HepG2 (cell line): Measurements from ENCODE around the gene SPHK1. TPM values are rescaled to one million over a fixed set of nuclear protein-coding genes. Genes with fewer than 3 reads are reported as not detected.

Experiments
- ARID2 ChIP-seq: sonication (generic); formaldehyde crosslinking; IDR thresholded peaks from 2 replicates; pipeline ENCODE4 v1.8.1; 2022; ENCODE audit warnings: mild to moderate bottlenecking, missing genetic modification reagents, borderline replicate concordance
- BCL6 ChIP-seq: IDR thresholded peaks from 2 replicates; pipeline ENCODE4 v1.6.1; 2016; ENCODE audit warnings: missing genetic modification reagents, missing compliant biosample characterization
- GTF2F1 ChIP-seq: fragments of 150-350 bp; IDR thresholded peaks from 2 replicates; pipeline ENCODE4 v1.6.1; 2014; ENCODE audit warnings: low read length
- HDAC1 ChIP-seq: sonication (generic); formaldehyde crosslinking; IDR thresholded peaks from 2 replicates; pipeline ENCODE4 v1.5.1; 2020; ENCODE audit warnings: mild to moderate bottlenecking, missing genetic modification reagents
- HDAC2 ChIP-seq: sonication (generic); formaldehyde crosslinking; IDR thresholded peaks from 2 replicates; pipeline ENCODE4 v1.4.0; 2020; ENCODE audit warnings: missing genetic modification reagents
- HNF4A ChIP-seq: sonication (generic); formaldehyde crosslinking; IDR thresholded peaks from 2 replicates; pipeline ENCODE4 v1.4.0; 2020; ENCODE audit warnings: missing genetic modification reagents
- HNRNPL ChIP-seq: fragments of 200-400 bp; formaldehyde crosslinking; IDR thresholded peaks from 2 replicates; pipeline ENCODE4 v1.6.1; 2017; ENCODE audit warnings: mild to moderate bottlenecking, low read depth, low read length
- KMT2B ChIP-seq: IDR thresholded peaks from 2 replicates; pipeline ENCODE4 v1.6.1; 2016; ENCODE audit warnings: missing genetic modification reagents, missing compliant biosample characterization
- MBNL3 ChIP-seq: fragments of 250-450 bp; sonication (Bioruptor Pico); conservative IDR thresholded peaks from 2 replicates; pipeline ENCODE4 v1.8.0; 2022; ENCODE audit warnings: mild to moderate bottlenecking, inconsistent platforms
- MIER3 ChIP-seq: IDR thresholded peaks from 2 replicates; pipeline ENCODE4 v1.6.1; 2016; ENCODE audit warnings: missing compliant biosample characterization, borderline replicate concordance
- MZF1 ChIP-seq: sonication (generic); formaldehyde crosslinking; IDR thresholded peaks from 2 replicates; pipeline ENCODE4 v1.8.1; 2023; ENCODE audit warnings: mild to moderate bottlenecking, missing genetic modification reagents, borderline replicate concordance
- NCOR1 ChIP-seq: fragments of 200-600 bp; sonication (generic); IDR thresholded peaks from 2 replicates; pipeline ENCODE4 v1.7.0; 2017; ENCODE audit warnings: antibody characterized with exemption, low read length, borderline replicate concordance
- SSRP1 ChIP-seq: IDR thresholded peaks from 2 replicates; pipeline ENCODE4 v1.6.1; 2016; ENCODE audit warnings: control low read depth
- TIGD3 ChIP-seq: sonication (generic); formaldehyde crosslinking; IDR thresholded peaks from 2 replicates; pipeline ENCODE4 v1.5.1; 2020; ENCODE audit warnings: mild to moderate bottlenecking, missing genetic modification reagents, borderline replicate concordance
- TOPORS ChIP-seq: sonication (generic); formaldehyde crosslinking; IDR thresholded peaks from 2 replicates; pipeline ENCODE4 v1.8.0; 2023; ENCODE audit warnings: mild to moderate bottlenecking, missing genetic modification reagents
- U2AF1 ChIP-seq: fragments of 200-400 bp; formaldehyde crosslinking; optimal IDR thresholded peaks from 2 replicates; pipeline ENCODE3; 2017; ENCODE audit warnings: mild to moderate bottlenecking, low read depth, low read length
- U2AF2 ChIP-seq: fragments of 200-400 bp; formaldehyde crosslinking; IDR thresholded peaks from 2 replicates; pipeline ENCODE4 v1.6.1; 2017; ENCODE audit warnings: low read depth, mild to moderate bottlenecking, low read length
- ZNF225 ChIP-seq: sonication (generic); formaldehyde crosslinking; IDR thresholded peaks from 2 replicates; pipeline ENCODE4 v1.4.0; 2020; ENCODE audit warnings: mild to moderate bottlenecking, missing genetic modification reagents
- ZNF251 ChIP-seq: sonication (generic); formaldehyde crosslinking; IDR thresholded peaks from 2 replicates; pipeline ENCODE4 v1.9.0; 2021; ENCODE audit warnings: mild to moderate bottlenecking, missing genetic modification reagents
- ZNF253 ChIP-seq: sonication (generic); formaldehyde crosslinking; IDR thresholded peaks from 2 replicates; pipeline ENCODE4 v1.8.0; 2022; ENCODE audit warnings: mild to moderate bottlenecking, missing genetic modification reagents, borderline replicate concordance
- ZNF382 ChIP-seq: sonication (generic); formaldehyde crosslinking; IDR thresholded peaks from 2 replicates; pipeline ENCODE4 v1.5.0; 2020; ENCODE audit warnings: missing genetic modification reagents, mild to moderate bottlenecking, borderline replicate concordance
- ZNF512 ChIP-seq: sonication (generic); formaldehyde crosslinking; IDR thresholded peaks from 2 replicates; pipeline ENCODE4 v1.4.0; 2020; ENCODE audit warnings: mild to moderate bottlenecking, missing genetic modification reagents
- ZNF580 ChIP-seq: IDR thresholded peaks from 2 replicates; pipeline ENCODE4 v1.6.1; 2016; ENCODE audit warnings: low read depth, borderline replicate concordance
- ZNF605 ChIP-seq: sonication (generic); formaldehyde crosslinking; IDR thresholded peaks from 2 replicates; pipeline ENCODE4 v1.8.0; 2022; ENCODE audit warnings: mild to moderate bottlenecking, missing genetic modification reagents
- ZNF674 ChIP-seq: sonication (generic); formaldehyde crosslinking; IDR thresholded peaks from 2 replicates; pipeline ENCODE4 v1.5.0; 2020; ENCODE audit warnings: low read depth, mild to moderate bottlenecking, missing genetic modification reagents
- ZNF747 ChIP-seq: sonication (generic); formaldehyde crosslinking; IDR thresholded peaks from 2 replicates; pipeline ENCODE4 v1.8.1; 2023; ENCODE audit warnings: missing genetic modification reagents, mild to moderate bottlenecking, borderline replicate concordance
- polyA plus RNA-seq, 8 experiments: library from polyadenylated mRNA; depleted of rRNA in 3 of 8; stranded (reverse) in 7 of 8; unstranded in 1 of 8; fragments of >200 nt; fragmentation: Illumina TruSeq in 4 of 8; extraction: Trizol in 4 of 8; gene quantifications; 2 replicates each; pipeline versions ENCODE4 v1.2.1 to v1.2.3, GENCODE V29; 2011 to 2016; ENCODE audit warnings: low read depth in 4 of 8, missing spikeins in 1 of 8, mixed read lengths in 1 of 8; ENCODE audit not compliant: insufficient read depth in 1 of 8
- total RNA-seq, 5 experiments: library from RNA; depleted of rRNA; stranded (reverse); fragments of >200 nt; fragmentation: Illumina TruSeq; extraction: Trizol; gene quantifications; 2 replicates each; pipeline ENCODE4 v1.2.3, GENCODE V29; 2016; ENCODE audit warnings: low read depth in 1 of 5

The SPHK1 gene
- total and polyA plus RNA-seq, 2 of the 13 experiments (the other 11 are each of a cell fraction or from before 2014, with no cell fraction given): 129 to 160 TPM

GRCh38 chr17:76353599-76354316 is 30.7 kb upstream of the SPHK1 start, which contains the start of gene PRPSAP1 (continued):
- peak; percentile 69; the same call in 1 of the 2 replicates for TF ChIP-seq TIGD3 (CRISPR knock-in tag)
- TF ChIP-seq ZNF382 (CRISPR knock-in tag): no peak
- peak; percentile 40; the same call in 1 of the 2 replicates for TF ChIP-seq HNF4A (CRISPR knock-in tag)
- TF ChIP-seq SSRP1 (CRISPR knock-in tag): no peak
- TF ChIP-seq HNRNPL: peak; percentile 70; the same call in 1 of the 2 replicates
- TF ChIP-seq NCOR1: no peak; the same call in 1 of the 2 replicates
- no peak; the same call in none of the 2 replicates for TF ChIP-seq MIER3 (CRISPR knock-in tag)
- no peak for TF ChIP-seq MZF1
- no peak for TF ChIP-seq MBNL3 (CRISPR knock-in tag)
- no peak for TF ChIP-seq U2AF2
- TF ChIP-seq ZNF512 (CRISPR knock-in tag): 0 out of 2 replicates have a peak, but pooled peaks have one; percentile 2
- peak; percentile 75 for TF ChIP-seq TOPORS (CRISPR knock-in tag)
- peak; percentile 87 for TF ChIP-seq KMT2B (CRISPR knock-in tag)
- TF ChIP-seq ZNF251: no peak
- no peak for TF ChIP-seq ZNF253
- peak; percentile 93 for TF ChIP-seq ZNF747 (CRISPR knock-in tag)
- no peak for TF ChIP-seq ARID2 (CRISPR knock-in tag)
- peak; percentile 87 for TF ChIP-seq ZNF605 (CRISPR knock-in tag)
- TF ChIP-seq ZNF674 (CRISPR knock-in tag): peak; percentile 69; the same call in 1 of the 2 replicates
- peak; percentile 89 for TF ChIP-seq HDAC1
- TF ChIP-seq HDAC2: peak; percentile 84
- peak; percentile 93 for TF ChIP-seq ZNF580 (CRISPR knock-in tag)
- TF ChIP-seq ZNF225 (CRISPR knock-in tag): peak; percentile 96
- TF ChIP-seq U2AF1: peak; percentile 98
- peak; percentile 24; the same call in 1 of the 2 replicates for TF ChIP-seq BCL6 (CRISPR knock-in tag)
- peak; percentile 64; the same call in 1 of the 2 replicates for TF ChIP-seq GTF2F1
